ENCODE measurements around the gene KRT15. TPM values are rescaled to one million over a fixed set of nuclear protein-coding genes. Genes with fewer than 3 reads are reported as not detected.
"Not testable (repeated sequence)": the region's sequence is repeated elsewhere in the genome, so short reads cannot be mapped to it uniquely, and the experiment has no call there.

Gene KRT15
- total and polyA plus RNA-seq, 10 of the 15 experiments (the other 5 are each of a cell fraction or from before 2014, with no cell fraction given): 0.06 to 0.17 TPM; not detected in 8

DNA sequence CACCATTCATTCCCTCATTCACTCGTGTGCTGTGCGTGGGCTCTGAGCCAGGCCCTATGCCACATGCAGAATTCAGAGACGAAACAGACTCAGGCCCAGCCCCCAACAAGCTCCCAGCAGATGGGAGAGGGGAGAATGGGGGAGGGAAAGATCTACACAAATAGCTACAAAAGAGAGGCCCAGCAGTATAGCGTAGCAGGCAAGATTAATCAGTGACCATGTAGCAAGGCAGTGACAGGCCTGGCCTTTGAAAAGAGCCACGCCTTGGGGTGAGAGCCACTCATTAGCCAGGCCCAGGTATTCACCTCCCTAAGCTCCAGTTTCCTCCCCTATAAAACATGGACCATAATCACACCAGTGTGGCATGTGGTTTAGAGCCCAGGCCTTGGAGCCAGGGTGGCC, 25.8 kb upstream of the KRT15 start (continued):
- TF ChIP-seq ZBTB40 (IDR thresholded peaks at IDR 0.05; ENCODE audit: borderline replicate concordance) (no peak), TCF12 (IDR thresholded peaks at IDR 0.05; ENCODE audit: low read depth, low read length) (no peak), BHLHE40 (IDR thresholded peaks at IDR 0.05; ENCODE audit: borderline replicate concordance in 1 of 2, low read depth in 2 of 2, low read length in 1 of 2) (no peak), NR2F1 (conservative IDR thresholded peaks at IDR 0.05) (no peak), IRF4 (IDR thresholded peaks at IDR 0.05; ENCODE audit: low read depth, low read length) (no peak), STAT3 (IDR thresholded peaks at IDR 0.05; ENCODE audit: low read depth, low read length) (no peak), MTA3 (IDR thresholded peaks at IDR 0.05; ENCODE audit: borderline replicate concordance, low read length) (no peak), SIX5 (IDR thresholded peaks at IDR 0.05; ENCODE audit: low read depth, low read length, severe bottlenecking) (no peak)
- TF ChIP-seq, protein P1, sequence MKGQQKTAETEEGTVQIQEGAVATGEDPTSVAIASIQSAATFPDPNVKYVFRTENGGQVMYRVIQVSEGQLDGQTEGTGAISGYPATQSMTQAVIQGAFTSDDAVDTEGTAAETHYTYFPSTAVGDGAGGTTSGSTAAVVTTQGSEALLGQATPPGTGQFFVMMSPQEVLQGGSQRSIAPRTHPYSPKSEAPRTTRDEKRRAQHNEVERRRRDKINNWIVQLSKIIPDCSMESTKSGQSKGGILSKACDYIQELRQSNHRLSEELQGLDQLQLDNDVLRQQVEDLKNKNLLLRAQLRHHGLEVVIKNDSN (IDR thresholded peaks at IDR 0.05; ENCODE audit: borderline replicate concordance, extremely low read length, insufficient read depth, low read depth, low read length): no peak

GRCh38 chr17:41542786-41543185, 24.1 kb upstream of the KRT15 start:
- BruUV-seq (replicated peaks); H3K4me2 ChIP-seq (ENCODE audit: control insufficient read depth, insufficient read depth); H3K79me2 ChIP-seq (ENCODE audit: control insufficient read depth, insufficient read depth, low read length); H3K9ac ChIP-seq (ENCODE audit: control insufficient read depth, insufficient read depth, low read length); H3K36me3 ChIP-seq (ENCODE audit: control insufficient read depth in 2 of 2, insufficient read depth in 2 of 2, low read length in 1 of 2); H3K27me3 ChIP-seq (replicated peaks in 1 of 2; ENCODE audit: control insufficient read depth in 2 of 2, insufficient read depth in 2 of 2, low read length in 1 of 2); H3K9me3 ChIP-seq (replicated peaks; ENCODE audit: control insufficient read depth, insufficient read depth, low read length); H3K27ac ChIP-seq (ENCODE audit: control insufficient read depth, insufficient read depth); intact Hi-C loops (cut with micrococcal nuclease; ENCODE audit: unreplicated experiment); H2AFZ ChIP-seq (ENCODE audit: control insufficient read depth, low read depth, low read length); H3K4me1 ChIP-seq (ENCODE audit: control insufficient read depth, insufficient read depth, low read length); H3K4me3 ChIP-seq; in situ Hi-C loops (cut with MboI); FAIRE-seq; DNase-seq (ENCODE audit: low read depth, low spot score); ATAC-seq; H4K20me1 ChIP-seq (ENCODE audit: control insufficient read depth, insufficient read depth); RAD21 ChIA-PET (ENCODE audit: unreplicated experiment): not testable (repeated sequence)
- WGBS (ENCODE audit: insufficient coverage, insufficient replicate concordance, low lambda C conversion rate, missing lambda C conversion rate): 18% methylated on average over 10 of the region's 10 CpGs
- ChIA-PET SMC1A (ENCODE audit: uncharacterized antibody, unreplicated experiment) (interaction anchor here (0.8 kb wide), 1 partner anchor 162 kb away, joined by 3 read pairs; no protein-coding TSS in a partner anchor), CTCF (interaction anchor here (0.6 to 1.4 kb wide), 4 partner anchors 107 to 739 kb away, joined by 3 to 5 read pairs (median 3); no protein-coding TSS in a partner anchor), POLR2A (interaction anchor here (0.6 kb wide), 1 partner anchor 135 kb away, joined by 5 read pairs; no protein-coding TSS in a partner anchor)

All from GM12878 (cell line).